ENCODE results near the gene MYH14. TPM values are rescaled to one million over a fixed set of nuclear protein-coding genes. Genes with fewer than 3 reads are reported as not detected.

MYH14 gene
- total and polyA plus RNA-seq, 2 of the 13 experiments (the other 11 are each of a cell fraction or from before 2014, with no cell fraction given), result 5.5 to 5.8 TPM

GRCh38 chr19:50326101-50326664 is 122.8 kb downstream of the MYH14 start:
- intact Hi-C loops (cut with micrococcal nuclease; ENCODE audit: unreplicated experiment), result loop anchor here (5.0 kb wide), 1 partner anchor 64 kb away; no protein-coding TSS in a partner anchor
- peak overlapping the region; percentile 77 for H3K4me2 ChIP-seq (ENCODE audit: low read depth, low read length)
- H3K9ac ChIP-seq (ENCODE audit: insufficient read depth, low read depth, low read length), result no peak overlapping the region; the same call in 1 of the 2 replicates
- TF ChIP-seq ZNF441 (CRISPR knock-in tag; IDR thresholded peaks at IDR 0.05; ENCODE audit: borderline replicate concordance), result peak; percentile 26; the same call in 1 of the 2 replicates
- no peak for TF ChIP-seq NR3C1 (CRISPR knock-in tag; IDR thresholded peaks at IDR 0.05)
- peak; percentile 92 to 95 for TF ChIP-seq MAFK (conservative IDR thresholded peaks at IDR 0.05 in 1 of 2, IDR thresholded peaks at IDR 0.05 in 1 of 2; ENCODE audit: low read length in 2 of 2)
- no peak for TF ChIP-seq ZNF644 (CRISPR knock-in tag; IDR thresholded peaks at IDR 0.05; ENCODE audit: low read depth)
- TF ChIP-seq NFATC3 (CRISPR knock-in tag; IDR thresholded peaks at IDR 0.05), result no peak
- TF ChIP-seq MAFF (IDR thresholded peaks at IDR 0.05; ENCODE audit: low read depth, low read length), result peak; percentile 87
- no peak for ATAC-seq
- no peaks in the 10 kb centered on the region for H3K79me2 ChIP-seq (ENCODE audit: insufficient read depth, low read length)
- no peaks in the 10 kb centered on the region for H3K27me3 ChIP-seq (ENCODE audit: control insufficient read depth in 1 of 2, insufficient read depth in 2 of 2, low read length in 2 of 2)
- in situ Hi-C loops (cut with HindIII; ENCODE audit: extremely low pct_ligation_motif_present, low pct_unique_long_range_greater_than_20kb), result loop anchor here (5.0 kb wide), 1 partner anchor 64 kb away; no protein-coding TSS in a partner anchor
- ChIA-PET CTCF (ENCODE audit: low intra/inter-chr PET ratio, low total read pairs) (no interaction called here), POLR2A (interaction anchor here (0.7 to 1.8 kb wide), 5 partner anchors 7 to 178 kb away, joined by 3 to 7 read pairs (median 5); no protein-coding TSS in a partner anchor)
- no peak overlapping the region for H3K27ac ChIP-seq (ENCODE audit: extremely low read length, insufficient read depth, low read length)
- H3K4me1 ChIP-seq (ENCODE audit: insufficient read depth, low read length), result peaks cover 47% of the 10 kb centered on the region
- BruUV-seq (replicated peaks), result no TSS peak
- H3K4me3 ChIP-seq (replicated peaks in 1 of 3; ENCODE audit: insufficient read depth in 1 of 3, low read depth in 2 of 3, low read length in 3 of 3), result peak overlapping the region in 2 of 3 experiments; percentile 40 to 62; a peak in 4 of 6 replicates
- H4K20me1 ChIP-seq (ENCODE audit: insufficient read depth, low read length), result peaks cover 7% of the 10 kb centered on the region; the same call in 1 of the 2 replicates
- 59% methylated on average over 26 of the region's 26 CpGs for WGBS (ENCODE audit: low lambda C conversion rate)
- no peak for FAIRE-seq
- no peak overlapping the region for H2AFZ ChIP-seq (ENCODE audit: low read length)
- no peak for DNase-seq (ENCODE audit: low spot score)
- H3K36me3 ChIP-seq (replicated peaks in 1 of 2; ENCODE audit: control insufficient read depth in 1 of 2, insufficient read depth in 2 of 2, low read length in 2 of 2), result peaks cover 0 to 3% of the 10 kb centered on the region in 2 experiments; a peak in 3 of 5 replicates
- H3K9me3 ChIP-seq (ENCODE audit: low read length), result no peaks in the 10 kb centered on the region

- no peaks in the 10 kb centered on the region for H3K27me3 ChIP-seq (ENCODE audit: control insufficient read depth in 1 of 2, insufficient read depth in 2 of 2, low read length in 2 of 2)
- H3K79me2 ChIP-seq (ENCODE audit: insufficient read depth, low read length), result no peaks in the 10 kb centered on the region
- WGBS (ENCODE audit: low lambda C conversion rate), result 52% methylated on average over 4 of the region's 4 CpGs
- peak overlapping the region in 2 of 3 experiments; percentile 12 to 50; a peak in 3 of 6 replicates for H3K4me3 ChIP-seq (replicated peaks in 1 of 3; ENCODE audit: insufficient read depth in 1 of 3, low read depth in 2 of 3, low read length in 3 of 3)
- ATAC-seq (no peak), DNase-seq (ENCODE audit: low spot score) (no peak), FAIRE-seq (no peak)
- H3K9ac ChIP-seq (ENCODE audit: insufficient read depth, low read depth, low read length), result no peak overlapping the region
- H3K4me1 ChIP-seq (ENCODE audit: insufficient read depth, low read length), result peaks cover 55% of the 10 kb centered on the region
- no peak overlapping the region for H2AFZ ChIP-seq (ENCODE audit: low read length)
- no peaks in the 10 kb centered on the region for H3K9me3 ChIP-seq (ENCODE audit: low read length)
- H3K36me3 ChIP-seq (replicated peaks in 1 of 2; ENCODE audit: control insufficient read depth in 1 of 2, insufficient read depth in 2 of 2, low read length in 2 of 2), result peaks cover 0 to 3% of the 10 kb centered on the region in 2 experiments; a peak in 3 of 5 replicates
- in situ Hi-C loops (cut with HindIII; ENCODE audit: extremely low pct_ligation_motif_present, low pct_unique_long_range_greater_than_20kb) (loop anchor here (5.0 kb wide), 1 partner anchor 65 kb away; no protein-coding TSS in a partner anchor), intact Hi-C loops (cut with micrococcal nuclease; ENCODE audit: unreplicated experiment) (loop anchor here (5.0 kb wide), 1 partner anchor 65 kb away; no protein-coding TSS in a partner anchor)
- peaks cover 7% of the 10 kb centered on the region; the same call in 1 of the 2 replicates for H4K20me1 ChIP-seq (ENCODE audit: insufficient read depth, low read length)
- no peak overlapping the region for H3K27ac ChIP-seq (ENCODE audit: extremely low read length, insufficient read depth, low read length)
- peak overlapping the region; percentile 77 for H3K4me2 ChIP-seq (ENCODE audit: low read depth, low read length)
- ChIA-PET POLR2A (no interaction called here), CTCF (ENCODE audit: low intra/inter-chr PET ratio, low total read pairs) (no interaction called here)
- BruUV-seq (replicated peaks), result TSS peak; percentile 52
- TF ChIP-seq ZBTB42 (CRISPR knock-in tag; IDR thresholded peaks at IDR 0.05) (no peak), HOMEZ (CRISPR knock-in tag; IDR thresholded peaks at IDR 0.05; ENCODE audit: low read depth) (no peak), RBM39 (IDR thresholded peaks at IDR 0.05; ENCODE audit: low read depth, low read length, poor library complexity, severe bottlenecking) (no peak), PRMT3 (CRISPR knock-in tag; IDR thresholded peaks at IDR 0.05; ENCODE audit: borderline replicate concordance, low read depth) (no peak), GFI1 (CRISPR knock-in tag; IDR thresholded peaks at IDR 0.05; ENCODE audit: borderline replicate concordance) (no peak), NFRKB (IDR thresholded peaks at IDR 0.05) (no peak), HOXD1 (CRISPR knock-in tag; IDR thresholded peaks at IDR 0.05) (no peak), ZNF343 (CRISPR knock-in tag; IDR thresholded peaks at IDR 0.05) (no peak), ERF (CRISPR knock-in tag; IDR thresholded peaks at IDR 0.05) (no peak), ZNF598 (CRISPR knock-in tag; IDR thresholded peaks at IDR 0.05; ENCODE audit: borderline replicate concordance) (no peak), ZNF230 (CRISPR knock-in tag; IDR thresholded peaks at IDR 0.05) (no peak), ZNF878 (CRISPR knock-in tag; IDR thresholded peaks at IDR 0.05) (no peak)
Measured at GRCh38 chr19:50327013-50327412, 123.6 kb downstream of the MYH14 start.
